ENCODE results near the gene MYBPC1. TPM values are rescaled to one million over a fixed set of nuclear protein-coding genes. Genes with fewer than 3 reads are reported as not detected.
"Not testable (repeated sequence)": the region's sequence is repeated elsewhere in the genome, so short reads cannot be mapped to it uniquely, and the experiment has no call there.

MYBPC1 gene
- total and polyA plus RNA-seq, 2 donors (not counting 1 experiment from before 2014, with no cell fraction given), result not detected

- Mint-ChIP-seq H3K9me3 (ENCODE audit: insufficient read depth) (no peaks in the 10 kb centered on the region), H3K27ac (no peak overlapping the region), H3K4me1 (no peaks in the 10 kb centered on the region), H3K4me3 (no peak overlapping the region), H3K27me3 (peaks cover 17% of the 10 kb centered on the region)
- WGBS (ENCODE audit: insufficient coverage), result 57% methylated on average over 1 of the region's 4 CpGs
- intact Hi-C loops (cut with micrococcal nuclease), result no loop called here
- Histone ChIP-seq H3K27me3 (replicated peaks in 1 of 4; ENCODE audit: control extremely low read depth in 1 of 4, control insufficient read depth in 3 of 4, insufficient read depth in 4 of 4, low read length in 3 of 4) (peaks cover 0 to 4% (median 2%) of the 10 kb centered on the region in 4 experiments), H3K4me2 (replicated peaks; ENCODE audit: low read depth, low read length, poor library complexity, severe bottlenecking) (no peak overlapping the region), H3K9ac (ENCODE audit: low read length) (no peak overlapping the region), H3K79me2 (ENCODE audit: control insufficient read depth, insufficient read depth, low read length) (no peaks in the 10 kb centered on the region), H3K9me3 (ENCODE audit: control extremely low read depth in 1 of 3, control insufficient read depth in 2 of 3, insufficient read depth in 1 of 3, low read length in 2 of 3) (peaks cover 0 to 8% (median 0%) of the 10 kb centered on the region in 3 donors), H2AFZ (ENCODE audit: insufficient read depth, low read depth, low read length, poor library complexity, severe bottlenecking) (no peak overlapping the region), H3K4me1 (ENCODE audit: control insufficient read depth in 2 of 2, insufficient read depth in 2 of 2, low read length in 2 of 2) (no peaks in the 10 kb centered on the region), H3K4me3 (ENCODE audit: control extremely low read depth in 1 of 5, extremely low read depth in 1 of 5, insufficient read depth in 1 of 5, low read depth in 2 of 5, low read length in 4 of 5) (no peak overlapping the region), H4K20me1 (ENCODE audit: control insufficient read depth, insufficient read depth, low read length, poor library complexity, severe bottlenecking) (no peaks in the 10 kb centered on the region), H3K27ac (ENCODE audit: low read length in 2 of 2) (no peak overlapping the region), H3K36me3 (replicated peaks in 1 of 2; ENCODE audit: control extremely low read depth in 1 of 2, control insufficient read depth in 1 of 2, extremely low read depth in 1 of 2, insufficient read depth in 2 of 2, low read length in 1 of 2) (no peaks in the 10 kb centered on the region)
- ATAC-seq (ENCODE audit: low read depth), result no peak
- ChIA-PET POLR2A (no interaction called here), CTCF (interaction anchor here (0.6 to 0.9 kb wide), 2 partner anchors 8 to 207 kb away, joined by 3 to 4 read pairs; no protein-coding TSS in a partner anchor)
- TF ChIP-seq EZH2 (IDR thresholded peaks at IDR 0.05; ENCODE audit: borderline replicate concordance, insufficient read depth, low read depth, low read length, poor library complexity, severe bottlenecking), result no peak
- no peak for TF ChIP-seq CTCF (IDR thresholded peaks at IDR 0.05)
- DNase-seq, result no peak
Measured at GRCh38 chr12:101552277-101552676, 42.5 kb upstream of the MYBPC1 start.

- H3K9ac ChIP-seq (ENCODE audit: low read length), result no peak overlapping the region
- H3K4me1 ChIP-seq (ENCODE audit: control insufficient read depth in 2 of 2, insufficient read depth in 2 of 2, low read length in 2 of 2), result no peaks in the 10 kb centered on the region
- Mint-ChIP-seq H3K4me3 (no peak overlapping the region), H3K27ac (no peak overlapping the region), H3K9me3 (ENCODE audit: insufficient read depth) (no peaks in the 10 kb centered on the region), H3K27me3 (peaks cover 18% of the 10 kb centered on the region), H3K4me1 (no peaks in the 10 kb centered on the region)
- no peaks in the 10 kb centered on the region for H3K36me3 ChIP-seq (replicated peaks in 1 of 2; ENCODE audit: control extremely low read depth in 1 of 2, control insufficient read depth in 1 of 2, extremely low read depth in 1 of 2, insufficient read depth in 2 of 2, low read length in 1 of 2)
- TF ChIP-seq CTCF (IDR thresholded peaks at IDR 0.05) (no peak), EZH2 (IDR thresholded peaks at IDR 0.05; ENCODE audit: borderline replicate concordance, insufficient read depth, low read depth, low read length, poor library complexity, severe bottlenecking) (no peak)
- POLR2A ChIA-PET, result no interaction called here
- ATAC-seq (ENCODE audit: low read depth) (no peak), DNase-seq (no peak)
- no peak overlapping the region for H2AFZ ChIP-seq (ENCODE audit: insufficient read depth, low read depth, low read length, poor library complexity, severe bottlenecking)
- no peaks in the 10 kb centered on the region for H4K20me1 ChIP-seq (ENCODE audit: control insufficient read depth, insufficient read depth, low read length, poor library complexity, severe bottlenecking)
- no peaks in the 10 kb centered on the region for H3K79me2 ChIP-seq (ENCODE audit: control insufficient read depth, insufficient read depth, low read length)
- CTCF ChIA-PET, result no interaction called here
- H3K27me3 ChIP-seq (replicated peaks in 1 of 4; ENCODE audit: control extremely low read depth in 1 of 4, control insufficient read depth in 3 of 4, insufficient read depth in 4 of 4, low read length in 3 of 4), result no peaks in the 10 kb centered on the region
- H3K27ac ChIP-seq (ENCODE audit: low read length in 2 of 2), result no peak overlapping the region
- no peak overlapping the region for H3K4me2 ChIP-seq (replicated peaks; ENCODE audit: low read depth, low read length, poor library complexity, severe bottlenecking)
- no peaks in the 10 kb centered on the region for H3K9me3 ChIP-seq (ENCODE audit: control extremely low read depth in 1 of 3, control insufficient read depth in 2 of 3, insufficient read depth in 1 of 3, low read length in 2 of 3)
- H3K4me3 ChIP-seq (ENCODE audit: control extremely low read depth in 1 of 5, extremely low read depth in 1 of 5, insufficient read depth in 1 of 5, low read depth in 2 of 5, low read length in 4 of 5), result no peak overlapping the region
- no CpG with 5 or more reads among the region's 4 CpGs for WGBS (ENCODE audit: insufficient coverage)
- intact Hi-C loops (cut with micrococcal nuclease), result no loop called here
Measured at GRCh38 chr12:101557094-101557493, 37.7 kb upstream of the MYBPC1 start.

- CTCF ChIA-PET; H4K20me1 ChIP-seq (ENCODE audit: control insufficient read depth, insufficient read depth, low read length, poor library complexity, severe bottlenecking); H3K4me1 Mint-ChIP-seq; H3K27me3 ChIP-seq (replicated peaks in 1 of 4; ENCODE audit: control extremely low read depth in 1 of 4, control insufficient read depth in 3 of 4, insufficient read depth in 4 of 4, low read length in 3 of 4); intact Hi-C loops (cut with micrococcal nuclease); H3K9ac ChIP-seq (ENCODE audit: low read length); H3K4me3 Mint-ChIP-seq; H3K9me3 ChIP-seq (ENCODE audit: control extremely low read depth in 1 of 3, control insufficient read depth in 2 of 3, insufficient read depth in 1 of 3, low read length in 2 of 3); ATAC-seq (ENCODE audit: low read depth); H2AFZ ChIP-seq (ENCODE audit: insufficient read depth, low read depth, low read length, poor library complexity, severe bottlenecking); H3K9me3 Mint-ChIP-seq (ENCODE audit: insufficient read depth); H3K4me3 ChIP-seq (ENCODE audit: control extremely low read depth in 1 of 5, extremely low read depth in 1 of 5, insufficient read depth in 1 of 5, low read depth in 2 of 5, low read length in 4 of 5); H3K27ac ChIP-seq (ENCODE audit: low read length in 2 of 2); H3K4me2 ChIP-seq (replicated peaks; ENCODE audit: low read depth, low read length, poor library complexity, severe bottlenecking); H3K27ac Mint-ChIP-seq; H3K36me3 ChIP-seq (replicated peaks in 1 of 2; ENCODE audit: control extremely low read depth in 1 of 2, control insufficient read depth in 1 of 2, extremely low read depth in 1 of 2, insufficient read depth in 2 of 2, low read length in 1 of 2); DNase-seq; POLR2A ChIA-PET; H3K79me2 ChIP-seq (ENCODE audit: control insufficient read depth, insufficient read depth, low read length); H3K4me1 ChIP-seq (ENCODE audit: control insufficient read depth in 2 of 2, insufficient read depth in 2 of 2, low read length in 2 of 2): not testable (repeated sequence)
- 100% methylated on average over 3 of the region's 7 CpGs for WGBS (ENCODE audit: insufficient coverage)
- peaks cover 19% of the 10 kb centered on the region for H3K27me3 Mint-ChIP-seq
Measured at GRCh38 chr12:101558726-101559125, 36.0 kb upstream of the MYBPC1 start.
